Endothelial cell of umbilical vein (primary cell): ENCODE data around the gene GPR78. TPM values are rescaled to one million over a fixed set of nuclear protein-coding genes. Genes with fewer than 3 reads are reported as not detected.

Source experiments
- BruUV-seq: library from RNA; stranded (reverse); fragments of 400-500 nt; replicated peaks from 2 replicates; lab custom pipeline; 2021; lab: Mats Ljungman, UMichigan
- CTCF ChIA-PET: fragments of 300-600, 350-600 bp; sonication (Branson Sonifier 250); formaldehyde crosslinking; loops from one replicate; lab custom pipeline; 2021; ENCODE audit warnings: antibody characterized with exemption, inconsistent platforms; lab: Charles Lee
- POLR2A ChIA-PET: fragments of 300-600, 350-600 bp; sonication (Branson Sonifier 250); formaldehyde crosslinking; loops from one replicate; lab custom pipeline; 2021; ENCODE audit warnings: antibody characterized with exemption, inconsistent platforms; lab: Charles Lee
- DNase-seq: peaks from one replicate; pipeline ENCODE4 v3.0.0-alpha.2; 2011; ENCODE audit warnings: low read depth, low spot score
- FAIRE-seq: peaks from 2 replicates; lab custom pipeline; 2011; peaks lifted over from hg19 to GRCh38; lab: Jason Lieb, UNC
- H2AFZ ChIP-seq: 2 replicates; pipeline ENCODE4 v1.6.0; 2012; ENCODE audit warnings: low read depth, low read length, control low read depth, inconsistent platforms
- H3K27ac ChIP-seq: 2 replicates; pipeline ENCODE4 v1.5.1; 2011; ENCODE audit warnings: low read depth, mild to moderate bottlenecking, control low read depth, low read length, moderate library complexity; ENCODE audit not compliant: insufficient read depth
- H3K27me3 ChIP-seq, 2 experiments: 2 replicates each; pipeline versions ENCODE4 v1.6.0 to v1.6.1; 2011; ENCODE audit warnings: low read length in 2 of 2, mixed read lengths in 1 of 2; ENCODE audit not compliant: control insufficient read depth in 2 of 2, insufficient read depth in 2 of 2
- H3K36me3 ChIP-seq, 2 experiments: 2 replicates in 1 of 2; 3 replicates in 1 of 2; pipeline ENCODE4 v1.5.1; 2011; ENCODE audit warnings: low read length in 2 of 2, mild to moderate bottlenecking in 1 of 2, moderate library complexity in 1 of 2; ENCODE audit not compliant: control insufficient read depth in 2 of 2, insufficient read depth in 2 of 2; ENCODE audit errors: extremely low read depth in 1 of 2
- H3K4me1 ChIP-seq: 3 replicates; pipeline ENCODE4 v1.5.1; 2011; ENCODE audit warnings: mild to moderate bottlenecking, low read length; ENCODE audit not compliant: control insufficient read depth, insufficient read depth; ENCODE audit errors: extremely low read depth
- H3K4me2 ChIP-seq: 2 replicates; pipeline ENCODE4 v1.6.1; 2011; ENCODE audit warnings: low read length, control low read depth, mixed read lengths; ENCODE audit not compliant: insufficient read depth
- H3K4me3 ChIP-seq, 3 experiments: fragments of 200-600 bp in 1 of 3; sonication (generic), shearing (Covaris generic) in 1 of 3; replicated peaks in 1 of 3; 2 replicates each; pipeline ENCODE4 v1.5.1; 2011 to 2016; ENCODE audit warnings: control low read depth in 3 of 3, low read length in 3 of 3, mild to moderate bottlenecking in 2 of 3, inconsistent platforms in 1 of 3, low read depth in 1 of 3, moderate library complexity in 1 of 3; ENCODE audit not compliant: insufficient read depth in 1 of 3
- H3K79me2 ChIP-seq: 2 replicates; pipeline ENCODE4 v1.6.0; 2012; ENCODE audit warnings: low read length, inconsistent platforms; ENCODE audit not compliant: control insufficient read depth, insufficient read depth
- H3K9ac ChIP-seq: replicated peaks from 2 replicates; pipeline ENCODE3; 2011; ENCODE audit warnings: low read length, control low read depth; ENCODE audit not compliant: insufficient read depth; ENCODE audit errors: extremely low read depth
- H3K9me1 ChIP-seq: replicated peaks from 3 replicates; pipeline ENCODE4 v1.6.0; 2011; ENCODE audit warnings: mild to moderate bottlenecking, low read length; ENCODE audit not compliant: control insufficient read depth, insufficient read depth; ENCODE audit errors: extremely low read depth
- H3K9me3 ChIP-seq: replicated peaks from 2 replicates; pipeline ENCODE4 v1.5.1; 2012; ENCODE audit warnings: low read length, inconsistent platforms; ENCODE audit not compliant: control insufficient read depth, insufficient read depth
- H4K20me1 ChIP-seq: replicated peaks from 2 replicates; pipeline ENCODE3; 2011; ENCODE audit warnings: mild to moderate bottlenecking, low read length; ENCODE audit not compliant: control insufficient read depth, insufficient read depth; ENCODE audit errors: extremely low read depth
- EZH2 ChIP-seq: IDR thresholded peaks from 2 replicates; pipeline ENCODE4 v1.6.1; 2012; ENCODE audit warnings: borderline replicate concordance, low read depth, mild to moderate bottlenecking, moderate library complexity, low read length, inconsistent platforms; ENCODE audit not compliant: severe bottlenecking
- FOS ChIP-seq: IDR thresholded peaks from 2 replicates; pipeline ENCODE4 v1.6.1; 2011; ENCODE audit warnings: mild to moderate bottlenecking, low read length, moderate library complexity, borderline replicate concordance; ENCODE audit not compliant: insufficient read depth
- GATA2 ChIP-seq: IDR thresholded peaks from 2 replicates; pipeline ENCODE4 v1.7.0; 2011; ENCODE audit warnings: low read depth, mild to moderate bottlenecking, moderate library complexity, mixed read lengths, low read length; ENCODE audit not compliant: insufficient read length, insufficient read depth
- JUN ChIP-seq: IDR thresholded peaks from 2 replicates; pipeline ENCODE4 v1.6.1; 2011; ENCODE audit warnings: borderline replicate concordance, low read depth; ENCODE audit not compliant: insufficient read length, insufficient read depth
- MYC ChIP-seq: IDR thresholded peaks from one replicate; pipeline ENCODE4 v1.6.1; 2011; ENCODE audit warnings: mild to moderate bottlenecking, low read depth, low read length
- POLR2A ChIP-seq: IDR thresholded peaks from 2 replicates; pipeline ENCODE4 v1.6.1; 2012; ENCODE audit warnings: low read depth, mild to moderate bottlenecking, control low read depth, low read length
- POLR2AphosphoS5 ChIP-seq: IDR thresholded peaks from 2 replicates; pipeline ENCODE4 v1.6.1; 2012; ENCODE audit warnings: low read depth, mild to moderate bottlenecking, control low read depth, low read length, moderate library complexity; ENCODE audit not compliant: insufficient read depth
- dilution Hi-C: fragments of 300-500 bp; cut with MboI; formaldehyde crosslinking; loops from one replicate; pipeline ENCODE4 v1.15.0; 2019; ENCODE audit warnings: low sequenced_read_pairs; ENCODE audit not compliant: extremely low pct_ligation_motif_present
- intact Hi-C: fragments of 100-400 bp; cut with micrococcal nuclease; formaldehyde crosslinking; loops from one replicate; pipeline ENCODE4 v1.10.0; 2022
- polyA plus RNA-seq, 4 experiments: library from polyadenylated mRNA; depleted of rRNA in 3 of 4; stranded (reverse) in 3 of 4; unstranded in 1 of 4; fragments of >200 nt; gene quantifications; 2 replicates each; pipeline versions ENCODE4 v1.2.1 to v1.2.3, GENCODE V29; 2011 to 2012; ENCODE audit warnings: missing spikeins in 1 of 4
- total RNA-seq: library from RNA; stranded (reverse); gene quantifications from 2 replicates; pipeline ENCODE4 v1.2.3, GENCODE V29; 2021
- TF ChIP-seq, protein P1 (sequence below): IDR thresholded peaks from 2 replicates; pipeline ENCODE4 v1.6.1; 2011; ENCODE audit not compliant: insufficient read depth, insufficient read length
- TF ChIP-seq, protein P2 (sequence below), 2 donors: IDR thresholded peaks; 1 replicate in 1 of 2; 2 replicates in 1 of 2; pipeline ENCODE4 v1.5.1; 2011; ENCODE audit warnings: low read length in 2 of 2, mild to moderate bottlenecking in 2 of 2, moderate library complexity in 2 of 2, control low read depth in 1 of 2, inconsistent platforms in 1 of 2, low read depth in 1 of 2; ENCODE audit not compliant: insufficient read depth in 1 of 2; ENCODE audit errors: extremely low read depth in 1 of 2

The GPR78 gene
- total and polyA plus RNA-seq, 2 donors (not counting 3 experiments of a cell fraction or from before 2014, with no cell fraction given), result not detected

DNA sequence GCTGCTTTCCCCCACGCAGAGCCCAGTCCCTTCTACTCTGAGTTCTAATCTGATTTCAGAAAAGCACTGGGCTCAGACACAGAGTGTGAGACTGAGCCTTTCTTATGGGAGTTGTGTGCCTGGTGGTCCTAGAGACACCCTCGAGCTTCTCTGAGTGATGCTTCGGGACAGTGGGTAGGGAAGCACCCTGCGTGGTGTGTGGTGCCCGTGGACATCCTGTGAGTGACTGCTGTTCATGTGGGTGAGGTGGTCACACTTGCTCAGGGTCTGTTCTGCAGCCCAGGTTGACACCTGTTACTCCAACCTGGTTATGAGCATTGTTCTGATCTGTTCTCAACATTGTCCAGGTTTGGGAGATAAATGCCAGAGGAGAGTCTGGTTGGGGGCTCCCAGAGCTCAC, 6.1 kb downstream of the GPR78 start:
- no peak overlapping the region for H3K9ac ChIP-seq
- FAIRE-seq, result no peak
- dilution Hi-C loops (no loop called here), intact Hi-C loops (no loop called here)
- H3K4me3 ChIP-seq, result no peak overlapping the region
- CTCF ChIA-PET, result interaction anchor here (2.0 kb wide), 1 partner anchor 118 kb away, joined by 5 read pairs; no protein-coding TSS in a partner anchor
- TF ChIP-seq, protein P1, sequence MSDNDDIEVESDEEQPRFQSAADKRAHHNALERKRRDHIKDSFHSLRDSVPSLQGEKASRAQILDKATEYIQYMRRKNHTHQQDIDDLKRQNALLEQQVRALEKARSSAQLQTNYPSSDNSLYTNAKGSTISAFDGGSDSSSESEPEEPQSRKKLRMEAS, result no peak
- TF ChIP-seq JUN, result no peak
- no peak for TF ChIP-seq POLR2AphosphoS5
- no peak for TF ChIP-seq FOS
- TF ChIP-seq MYC, result no peak
- TF ChIP-seq, protein P2, sequence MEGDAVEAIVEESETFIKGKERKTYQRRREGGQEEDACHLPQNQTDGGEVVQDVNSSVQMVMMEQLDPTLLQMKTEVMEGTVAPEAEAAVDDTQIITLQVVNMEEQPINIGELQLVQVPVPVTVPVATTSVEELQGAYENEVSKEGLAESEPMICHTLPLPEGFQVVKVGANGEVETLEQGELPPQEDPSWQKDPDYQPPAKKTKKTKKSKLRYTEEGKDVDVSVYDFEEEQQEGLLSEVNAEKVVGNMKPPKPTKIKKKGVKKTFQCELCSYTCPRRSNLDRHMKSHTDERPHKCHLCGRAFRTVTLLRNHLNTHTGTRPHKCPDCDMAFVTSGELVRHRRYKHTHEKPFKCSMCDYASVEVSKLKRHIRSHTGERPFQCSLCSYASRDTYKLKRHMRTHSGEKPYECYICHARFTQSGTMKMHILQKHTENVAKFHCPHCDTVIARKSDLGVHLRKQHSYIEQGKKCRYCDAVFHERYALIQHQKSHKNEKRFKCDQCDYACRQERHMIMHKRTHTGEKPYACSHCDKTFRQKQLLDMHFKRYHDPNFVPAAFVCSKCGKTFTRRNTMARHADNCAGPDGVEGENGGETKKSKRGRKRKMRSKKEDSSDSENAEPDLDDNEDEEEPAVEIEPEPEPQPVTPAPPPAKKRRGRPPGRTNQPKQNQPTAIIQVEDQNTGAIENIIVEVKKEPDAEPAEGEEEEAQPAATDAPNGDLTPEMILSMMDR (IDR thresholded peaks at IDR 0.05; ENCODE audit: extremely low read depth in 1 of 2, insufficient read depth in 1 of 2, low read depth in 1 of 2, low read length in 2 of 2), result no peak
- TF ChIP-seq POLR2A, result no peak
- TF ChIP-seq GATA2, result no peak
- TF ChIP-seq EZH2, result no peak
- no peak overlapping the region for H2AFZ ChIP-seq
- H3K27me3 ChIP-seq, result peaks cover 0 to 3% of the 10 kb centered on the region in 2 experiments
- no peak overlapping the region for H3K4me2 ChIP-seq
- POLR2A ChIA-PET, result no interaction called here
- H3K4me1 ChIP-seq, result no peaks in the 10 kb centered on the region
- no peaks in the 10 kb centered on the region for H3K79me2 ChIP-seq
- no peak overlapping the region for H3K27ac ChIP-seq
- no peak for DNase-seq
- no peaks in the 10 kb centered on the region for H4K20me1 ChIP-seq
- H3K9me3 ChIP-seq, result no peaks in the 10 kb centered on the region
- H3K9me1 ChIP-seq, result no peaks in the 10 kb centered on the region
- H3K36me3 ChIP-seq, result no peaks in the 10 kb centered on the region
- no TSS peak for BruUV-seq
